ENCODE data around the gene PSG3.
"Not testable (repeated sequence)": the region's sequence is repeated elsewhere in the genome, so short reads cannot be mapped to it uniquely, and the experiment has no call there.

Gene PSG3

GRCh38 chr19:42693760-42694350 lies 46.4 kb downstream of the PSG3 start:
- DNase-seq, result no peak

- DNase-seq, result peak; percentile 2
Measured at GRCh38 chr19:42683917-42684513, 56.3 kb downstream of the PSG3 start.

GRCh38 chr19:42676326-42676725 lies 64.0 kb downstream of the PSG3 start:
- not testable (repeated sequence) for DNase-seq

- not testable (repeated sequence) for DNase-seq
Measured at GRCh38 chr19:42674549-42674948, 65.7 kb downstream of the PSG3 start.

All from CD4-positive, alpha-beta T cell treated with Interleukin-17A for 4 hours (primary cell).